ENCODE data around the gene PDLIM1. TPM values are rescaled to one million over a fixed set of nuclear protein-coding genes. Genes with fewer than 3 reads are reported as not detected.

PDLIM1 gene
- total RNA-seq, 1 experiment from 2014 or later = 115 TPM

DNA sequence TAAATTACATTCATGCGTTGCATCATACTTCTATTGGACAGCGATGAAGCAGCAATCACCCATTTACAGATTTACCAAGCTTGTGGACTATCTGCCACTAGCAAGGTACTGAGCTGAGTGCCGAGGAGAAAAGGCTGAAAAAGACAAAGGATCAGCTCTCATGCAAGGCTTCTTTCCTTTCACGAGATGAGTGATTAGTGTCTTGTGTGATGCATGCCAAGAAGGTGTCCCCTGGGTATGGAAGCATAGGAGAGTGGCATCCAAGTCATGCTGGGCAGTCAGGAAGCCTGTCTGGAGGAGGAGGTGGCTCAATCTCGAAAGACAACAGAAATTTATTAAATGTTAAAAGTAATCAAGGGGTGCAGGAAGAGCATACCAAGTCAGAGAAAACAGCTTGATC lies 55.9 kb downstream of the PDLIM1 start:
- H3T11ph ChIP-seq (ENCODE audit: low read length) = no peak overlapping the region
- peaks cover 25 to 51% (median 50%) of the 10 kb centered on the region in 3 experiments for H3K36me3 Mint-ChIP-seq (ENCODE audit: insufficient read depth in 1 of 3, low read depth in 3 of 3)
- no peak overlapping the region for H4K5ac ChIP-seq (ENCODE audit: insufficient read length, low read depth, low read length)
- no peak overlapping the region for H3K9ac ChIP-seq (ENCODE audit: extremely low read depth, insufficient read length, low read length)
- no CpG with 5 or more reads among the region's 5 CpGs for WGBS (ENCODE audit: extremely low coverage, insufficient read length, low lambda C conversion rate)
- DNase-seq = no peak
- no peak overlapping the region for H2BK15ac ChIP-seq (ENCODE audit: low read depth, low read length)
- H3K23ac ChIP-seq (ENCODE audit: insufficient read length, low read depth, low read length) = no peak overlapping the region
- no peak overlapping the region for H2BK20ac ChIP-seq (ENCODE audit: low read depth, low read length, poor library complexity, severe bottlenecking)
- TF ChIP-seq, protein P1, sequence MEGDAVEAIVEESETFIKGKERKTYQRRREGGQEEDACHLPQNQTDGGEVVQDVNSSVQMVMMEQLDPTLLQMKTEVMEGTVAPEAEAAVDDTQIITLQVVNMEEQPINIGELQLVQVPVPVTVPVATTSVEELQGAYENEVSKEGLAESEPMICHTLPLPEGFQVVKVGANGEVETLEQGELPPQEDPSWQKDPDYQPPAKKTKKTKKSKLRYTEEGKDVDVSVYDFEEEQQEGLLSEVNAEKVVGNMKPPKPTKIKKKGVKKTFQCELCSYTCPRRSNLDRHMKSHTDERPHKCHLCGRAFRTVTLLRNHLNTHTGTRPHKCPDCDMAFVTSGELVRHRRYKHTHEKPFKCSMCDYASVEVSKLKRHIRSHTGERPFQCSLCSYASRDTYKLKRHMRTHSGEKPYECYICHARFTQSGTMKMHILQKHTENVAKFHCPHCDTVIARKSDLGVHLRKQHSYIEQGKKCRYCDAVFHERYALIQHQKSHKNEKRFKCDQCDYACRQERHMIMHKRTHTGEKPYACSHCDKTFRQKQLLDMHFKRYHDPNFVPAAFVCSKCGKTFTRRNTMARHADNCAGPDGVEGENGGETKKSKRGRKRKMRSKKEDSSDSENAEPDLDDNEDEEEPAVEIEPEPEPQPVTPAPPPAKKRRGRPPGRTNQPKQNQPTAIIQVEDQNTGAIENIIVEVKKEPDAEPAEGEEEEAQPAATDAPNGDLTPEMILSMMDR (conservative IDR thresholded peaks at IDR 0.05) = no peak
- no peaks in the 10 kb centered on the region for H3K79me1 ChIP-seq (ENCODE audit: insufficient read depth, low read depth, low read length, poor library complexity, severe bottlenecking)
- H3K23me2 ChIP-seq (ENCODE audit: insufficient read length, low read depth, low read length, poor library complexity, severe bottlenecking) = peaks cover 8% of the 10 kb centered on the region
- H4K8ac ChIP-seq (replicated peaks; ENCODE audit: insufficient read length, low read depth, low read length) = no peak overlapping the region
- H3K27ac Mint-ChIP-seq = peak overlapping the region; percentile 90 to 98 (median 95)
- H3K4me3 Mint-ChIP-seq = no peak overlapping the region
- no peak overlapping the region for H2AFZ ChIP-seq (ENCODE audit: low read length)
- peaks cover 3% of the 10 kb centered on the region; the same call in 1 of the 2 replicates for H3K4me1 ChIP-seq (ENCODE audit: insufficient read depth, low read length)
- no peak overlapping the region for H3K14ac ChIP-seq (ENCODE audit: insufficient read depth, low read length)
- H3K27ac ChIP-seq (ENCODE audit: insufficient read length, low read depth, low read length) = peak overlapping the region; percentile 21
- H3K9me3 Mint-ChIP-seq = peaks cover 4 to 16% of the 10 kb centered on the region in 2 experiments
- H2BK120ac ChIP-seq (ENCODE audit: low read depth, low read length, poor library complexity, severe bottlenecking) = no peak overlapping the region
- no peak overlapping the region for H2BK5ac ChIP-seq (ENCODE audit: insufficient read length, low read length)
- no peaks in the 10 kb centered on the region for H3K27me3 Mint-ChIP-seq (ENCODE audit: low read depth)
- peaks cover 35 to 39% of the 10 kb centered on the region in 2 experiments for H3K4me1 Mint-ChIP-seq
- H3K4ac ChIP-seq (ENCODE audit: low read depth, low read length) = no peak overlapping the region
- H3K79me2 ChIP-seq (ENCODE audit: insufficient read depth, low read length) = no peaks in the 10 kb centered on the region
- H4K91ac ChIP-seq (ENCODE audit: insufficient read length, low read depth, low read length) = no peak overlapping the region
- no peak overlapping the region for H3K56ac ChIP-seq (ENCODE audit: insufficient read length, low read depth, low read length)
- peak overlapping the region; percentile 72 for H3K18ac ChIP-seq (ENCODE audit: insufficient read length, low read depth, low read length)
- no peaks in the 10 kb centered on the region for H4K20me1 ChIP-seq (ENCODE audit: control insufficient read depth, insufficient read depth, insufficient read length)
- no peaks in the 10 kb centered on the region for H3K27me3 ChIP-seq (ENCODE audit: insufficient read depth, low read length)
- no peak overlapping the region for H2AK5ac ChIP-seq (ENCODE audit: insufficient read length, low read length)
- no peak overlapping the region for H2BK12ac ChIP-seq (ENCODE audit: insufficient read length, low read depth, low read length)
- no peaks in the 10 kb centered on the region for H3K9me3 ChIP-seq (ENCODE audit: control insufficient read depth, low read depth, low read length)
- H3K4me2 ChIP-seq (ENCODE audit: insufficient read depth, insufficient read length, low read length) = no peak overlapping the region
